ENCODE results near the gene ADAMTS17. TPM values are rescaled to one million over a fixed set of nuclear protein-coding genes. Genes with fewer than 3 reads are reported as not detected.

The ADAMTS17 gene
- total RNA-seq, 1 experiment from 2014 or later = 0.15 TPM

- Histone ChIP-seq H3K36me3 (ENCODE audit: insufficient read depth, low read length, poor library complexity, severe bottlenecking) (no peaks in the 10 kb centered on the region), H3K27ac (ENCODE audit: low read depth, low read length, poor library complexity, severe bottlenecking) (no peak overlapping the region), H3K27me3 (replicated peaks; ENCODE audit: insufficient read depth, low read depth, low read length, poor library complexity) (peaks cover 10% of the 10 kb centered on the region), H3K4me1 (ENCODE audit: insufficient read depth, low read length, poor library complexity, severe bottlenecking) (no peaks in the 10 kb centered on the region), H3K9me3 (ENCODE audit: low read depth, low read length, poor library complexity, severe bottlenecking) (no peaks in the 10 kb centered on the region), H3K4me3 (ENCODE audit: low read depth, low read length, poor library complexity, severe bottlenecking) (no peak overlapping the region)
- ChIA-PET CTCF (interaction anchor here (1.0 to 2.1 kb wide), 2 partner anchors 12 to 410 kb away, joined by 5 to 7 read pairs; no protein-coding TSS in a partner anchor), POLR2A (ENCODE audit: low non-redundant PET) (no interaction called here)
- no TSS peak for BruUV-seq (replicated peaks)
- TF ChIP-seq EZH2 (IDR thresholded peaks at IDR 0.05; ENCODE audit: borderline replicate concordance, low read depth, low read length, poor library complexity, severe bottlenecking) = no peak
- no peak for TF ChIP-seq CTCF (conservative IDR thresholded peaks at IDR 0.05; ENCODE audit: low read depth, low read length)
- no peak for DNase-seq (ENCODE audit: low spot score)
- intact Hi-C loops (cut with micrococcal nuclease; ENCODE audit: unreplicated experiment) = loop anchor here (5.0 kb wide), 1 partner anchor 406 kb away; no protein-coding TSS in a partner anchor
Measured at GRCh38 chr15:100338247-100338646, 3.5 kb downstream of the ADAMTS17 start.

- Histone ChIP-seq H3K9me3 (ENCODE audit: low read depth, low read length, poor library complexity, severe bottlenecking) (no peaks in the 10 kb centered on the region), H3K4me1 (ENCODE audit: insufficient read depth, low read length, poor library complexity, severe bottlenecking) (no peaks in the 10 kb centered on the region), H3K27ac (ENCODE audit: low read depth, low read length, poor library complexity, severe bottlenecking) (no peak overlapping the region), H3K27me3 (replicated peaks; ENCODE audit: insufficient read depth, low read depth, low read length, poor library complexity) (peaks cover 8% of the 10 kb centered on the region), H3K4me3 (ENCODE audit: low read depth, low read length, poor library complexity, severe bottlenecking) (no peak overlapping the region), H3K36me3 (ENCODE audit: insufficient read depth, low read length, poor library complexity, severe bottlenecking) (no peaks in the 10 kb centered on the region)
- POLR2A ChIA-PET (ENCODE audit: low non-redundant PET) = no interaction called here
- no TSS peak for BruUV-seq (replicated peaks)
- no peak for TF ChIP-seq EZH2 (IDR thresholded peaks at IDR 0.05; ENCODE audit: borderline replicate concordance, low read depth, low read length, poor library complexity, severe bottlenecking)
- no peak for TF ChIP-seq CTCF (conservative IDR thresholded peaks at IDR 0.05; ENCODE audit: low read depth, low read length)
- DNase-seq (ENCODE audit: low spot score) = no peak
- intact Hi-C loops (cut with micrococcal nuclease; ENCODE audit: unreplicated experiment) = loop anchor here (5.0 kb wide), 1 partner anchor 405 kb away; no protein-coding TSS in a partner anchor
- CTCF ChIA-PET = interaction anchor here (2.1 kb wide), 1 partner anchor 12 kb away, joined by 7 read pairs; no protein-coding TSS in a partner anchor
Measured at GRCh38 chr15:100337096-100338044, 4.4 kb downstream of the ADAMTS17 start.

- no peaks in the 10 kb centered on the region for H3K4me1 ChIP-seq (ENCODE audit: insufficient read depth, low read length, poor library complexity, severe bottlenecking)
- BruUV-seq (replicated peaks) = no TSS peak
- TF ChIP-seq CTCF (conservative IDR thresholded peaks at IDR 0.05; ENCODE audit: low read depth, low read length) = no peak
- no peak for TF ChIP-seq EZH2 (IDR thresholded peaks at IDR 0.05; ENCODE audit: borderline replicate concordance, low read depth, low read length, poor library complexity, severe bottlenecking)
- no peak for DNase-seq (ENCODE audit: low spot score)
- no peaks in the 10 kb centered on the region for H3K9me3 ChIP-seq (ENCODE audit: low read depth, low read length, poor library complexity, severe bottlenecking)
- ChIA-PET CTCF (no interaction called here), POLR2A (ENCODE audit: low non-redundant PET) (no interaction called here)
- H3K36me3 ChIP-seq (ENCODE audit: insufficient read depth, low read length, poor library complexity, severe bottlenecking) = no peaks in the 10 kb centered on the region
- no peak overlapping the region for H3K27ac ChIP-seq (ENCODE audit: low read depth, low read length, poor library complexity, severe bottlenecking)
- no peaks in the 10 kb centered on the region for H3K27me3 ChIP-seq (replicated peaks; ENCODE audit: insufficient read depth, low read depth, low read length, poor library complexity)
- intact Hi-C loops (cut with micrococcal nuclease; ENCODE audit: unreplicated experiment) = loop anchor here (5.0 kb wide), 1 partner anchor 404 kb away; no protein-coding TSS in a partner anchor
- no peak overlapping the region for H3K4me3 ChIP-seq (ENCODE audit: low read depth, low read length, poor library complexity, severe bottlenecking)
Measured at GRCh38 chr15:100336061-100336460, 5.7 kb downstream of the ADAMTS17 start.
